Neuronal stem cell (in vitro differentiated cells): Measurements from ENCODE around the gene GPR32.

Source experiments
- DNase-seq: peaks from one replicate; pipeline ENCODE4 v3.0.0-alpha.2; 2013; ENCODE audit warnings: low spot score
- H2AFZ ChIP-seq: one replicate; pipeline ENCODE4 v1.6.1; 2013; ENCODE audit warnings: mild to moderate bottlenecking, low read length, inconsistent platforms
- H2AK5ac ChIP-seq: 2 replicates; pipeline ENCODE4 v1.6.1; 2013; ENCODE audit warnings: low read depth, mild to moderate bottlenecking, inconsistent platforms, low read length, moderate library complexity, mixed read lengths
- H2BK120ac ChIP-seq: 2 replicates; pipeline ENCODE4 v1.6.1; 2013; ENCODE audit warnings: low read depth, mild to moderate bottlenecking, inconsistent platforms, low read length, moderate library complexity, mixed read lengths
- H2BK12ac ChIP-seq: one replicate; pipeline ENCODE4 v1.6.1; 2013; ENCODE audit warnings: low read length, inconsistent platforms
- H2BK15ac ChIP-seq: 2 replicates; pipeline ENCODE4 v1.6.1; 2013; ENCODE audit warnings: mild to moderate bottlenecking, low read length, inconsistent platforms, mixed read lengths
- H2BK5ac ChIP-seq: one replicate; pipeline ENCODE4 v1.6.1; 2013; ENCODE audit warnings: inconsistent platforms, mild to moderate bottlenecking, low read length, moderate library complexity
- H3K14ac ChIP-seq: one replicate; pipeline ENCODE4 v1.6.1; 2013; ENCODE audit warnings: low read length, inconsistent platforms
- H3K18ac ChIP-seq: 2 replicates; pipeline ENCODE4 v1.6.1; 2013; ENCODE audit warnings: low read length, inconsistent platforms
- H3K23ac ChIP-seq: 2 replicates; pipeline ENCODE4 v1.6.1; 2013; ENCODE audit warnings: low read depth, mild to moderate bottlenecking, mixed read lengths, low read length, inconsistent platforms; ENCODE audit not compliant: poor library complexity
- H3K27ac ChIP-seq: replicated peaks from 3 replicates; pipeline ENCODE4 v1.5.1; 2013; ENCODE audit warnings: low read length, inconsistent platforms
- H3K27me3 ChIP-seq, 3 experiments: 2 replicates each; pipeline ENCODE4 v1.6.1; 2013; ENCODE audit warnings: low read length in 3 of 3, mild to moderate bottlenecking in 2 of 3, inconsistent platforms in 1 of 3, low read depth in 1 of 3, mixed read lengths in 1 of 3, moderate library complexity in 1 of 3; ENCODE audit not compliant: control insufficient read depth in 3 of 3, insufficient read depth in 3 of 3
- H3K36me3 ChIP-seq, 2 donors: replicated peaks in 1 of 2; 2 replicates each; pipeline ENCODE4 v1.6.1; 2013; ENCODE audit warnings: low read length in 2 of 2; ENCODE audit not compliant: control insufficient read depth in 2 of 2, insufficient read depth in 2 of 2
- H3K4ac ChIP-seq: 2 replicates; pipeline ENCODE4 v1.6.1; 2013; ENCODE audit warnings: inconsistent platforms, mild to moderate bottlenecking, low read length, moderate library complexity
- H3K4me1 ChIP-seq, 2 donors: 1 replicate in 1 of 2; 2 replicates in 1 of 2; pipeline ENCODE4 v1.6.1; 2013; ENCODE audit warnings: low read length in 2 of 2, low read depth in 1 of 2; ENCODE audit not compliant: control insufficient read depth in 2 of 2, insufficient read depth in 1 of 2
- H3K4me2 ChIP-seq: one replicate; pipeline ENCODE4 v1.6.1; 2013; ENCODE audit warnings: mild to moderate bottlenecking, low read length, inconsistent platforms; ENCODE audit not compliant: insufficient read depth, poor library complexity, severe bottlenecking
- H3K4me3 ChIP-seq, 2 donors: 2 replicates each; pipeline ENCODE4 v1.5.1; 2013; ENCODE audit warnings: low read length in 2 of 2, mild to moderate bottlenecking in 2 of 2, inconsistent platforms in 1 of 2, moderate library complexity in 1 of 2
- H3K79me1 ChIP-seq: one replicate; pipeline ENCODE4 v1.6.1; 2013; ENCODE audit warnings: low read depth, mild to moderate bottlenecking, inconsistent platforms, low read length, moderate library complexity
- H3K9ac ChIP-seq: one replicate; pipeline ENCODE4 v1.6.1; 2013; ENCODE audit warnings: mild to moderate bottlenecking, low read depth, low read length, inconsistent platforms; ENCODE audit not compliant: poor library complexity
- H3K9me3 ChIP-seq, 2 donors: replicated peaks in 1 of 2; 2 replicates each; pipeline versions ENCODE3 to v1.6.1; 2013; ENCODE audit warnings: low read length in 2 of 2, mild to moderate bottlenecking in 2 of 2, inconsistent platforms in 1 of 2, low read depth in 1 of 2, mixed read lengths in 1 of 2, moderate library complexity in 1 of 2; ENCODE audit not compliant: control insufficient read depth in 2 of 2, insufficient read depth in 1 of 2
- H4K8ac ChIP-seq: one replicate; pipeline ENCODE4 v1.6.1; 2013; ENCODE audit warnings: low read depth, mild to moderate bottlenecking, inconsistent platforms, low read length, moderate library complexity
- H4K91ac ChIP-seq: one replicate; pipeline ENCODE4 v1.6.1; 2013; ENCODE audit warnings: low read length, low read depth, mild to moderate bottlenecking, inconsistent platforms; ENCODE audit not compliant: poor library complexity
- WGBS, 2 donors: extraction: QIAGEN DNeasy Blood & Tissue Kit; methylation state at CpG; one replicate each; pipeline ENCODE4 v1.1.7; 2013; ENCODE audit warnings: missing lambda C conversion rate in 2 of 2, mixed read lengths in 1 of 2; ENCODE audit not compliant: insufficient read length in 2 of 2, insufficient replicate concordance in 1 of 2; ENCODE audit errors: extremely low coverage in 2 of 2; 5-methylcytosine and 5-hydroxymethylcytosine counted together

The GPR32 gene

GRCh38 chr19:50794876-50795663, 24.8 kb downstream of the GPR32 start:
- no peak overlapping the region for H3K14ac ChIP-seq
- H3K4me3 ChIP-seq: no peak overlapping the region
- no peak overlapping the region for H2AFZ ChIP-seq
- peaks cover 38 to 52% of the 10 kb centered on the region in 2 donors for H3K36me3 ChIP-seq
- WGBS, 2 donors: no CpG with 5 or more reads among the region's 18 CpGs
- no peak overlapping the region for H4K8ac ChIP-seq
- H3K23ac ChIP-seq: peak overlapping the region; percentile 71
- peaks cover 0 to 5% of the 10 kb centered on the region in 2 donors for H3K4me1 ChIP-seq
- H2BK12ac ChIP-seq: no peak overlapping the region
- no peak overlapping the region for H3K4me2 ChIP-seq
- no peak overlapping the region for H3K4ac ChIP-seq
- H3K79me1 ChIP-seq: peaks cover 6% of the 10 kb centered on the region
- no peak overlapping the region for H2BK5ac ChIP-seq
- no peak overlapping the region for H4K91ac ChIP-seq
- no peak overlapping the region for H2BK15ac ChIP-seq
- H3K27me3 ChIP-seq: no peaks in the 10 kb centered on the region
- no peak for DNase-seq
- no peak overlapping the region for H2AK5ac ChIP-seq
- peak overlapping the region; percentile 16 for H3K18ac ChIP-seq
- H3K9ac ChIP-seq: peak overlapping the region; percentile 66
- no peak overlapping the region for H2BK120ac ChIP-seq
- peaks cover 0 to 2% of the 10 kb centered on the region in 2 donors for H3K9me3 ChIP-seq
- H3K27ac ChIP-seq: peak overlapping the region; percentile 55

- H3K23ac ChIP-seq: peak overlapping the region; percentile 8
- H2AK5ac ChIP-seq: no peak overlapping the region
- H2BK5ac ChIP-seq: no peak overlapping the region
- H2AFZ ChIP-seq: no peak overlapping the region
- no peak for DNase-seq
- H3K14ac ChIP-seq: no peak overlapping the region
- peaks cover 40 to 58% of the 10 kb centered on the region in 2 donors for H3K36me3 ChIP-seq
- H3K4me1 ChIP-seq: peaks cover 0 to 5% of the 10 kb centered on the region in 2 donors
- no peak overlapping the region for H3K4ac ChIP-seq
- no peak overlapping the region for H3K18ac ChIP-seq
- H2BK15ac ChIP-seq: no peak overlapping the region
- no peak overlapping the region for H3K27ac ChIP-seq
- no peak overlapping the region for H4K91ac ChIP-seq
- no peak overlapping the region for H4K8ac ChIP-seq
- H3K4me3 ChIP-seq: no peak overlapping the region
- H3K9ac ChIP-seq: no peak overlapping the region
- peaks cover 0 to 2% of the 10 kb centered on the region in 2 donors for H3K9me3 ChIP-seq
- H2BK12ac ChIP-seq: no peak overlapping the region
- H3K79me1 ChIP-seq: peaks cover 6% of the 10 kb centered on the region
- no peak overlapping the region for H2BK120ac ChIP-seq
- no peaks in the 10 kb centered on the region for H3K27me3 ChIP-seq
- WGBS, 2 donors: no CpG with 5 or more reads among the region's 4 CpGs
- no peak overlapping the region for H3K4me2 ChIP-seq
Measured at GRCh38 chr19:50795664-50796073, 25.4 kb downstream of the GPR32 start.

- DNase-seq: no peak
- Histone ChIP-seq H3K14ac (no peak overlapping the region), H2AK5ac (no peak overlapping the region), H3K27me3 (no peaks in the 10 kb centered on the region), H3K4me3 (no peak overlapping the region), H2BK12ac (no peak overlapping the region), H3K36me3 (peaks cover 43 to 63% of the 10 kb centered on the region in 2 donors), H2AFZ (no peak overlapping the region), H3K27ac (no peak overlapping the region), H3K23ac (peak overlapping the region; percentile 62), H3K4ac (no peak overlapping the region), H3K79me1 (peaks cover 8% of the 10 kb centered on the region), H4K8ac (no peak overlapping the region), H3K9me3 (peaks cover 0 to 2% of the 10 kb centered on the region in 2 donors), H2BK15ac (no peak overlapping the region), H3K9ac (no peak overlapping the region), H4K91ac (no peak overlapping the region), H3K4me2 (no peak overlapping the region), H3K4me1 (peaks cover 0 to 5% of the 10 kb centered on the region in 2 donors), H3K18ac (no peak overlapping the region), H2BK120ac (no peak overlapping the region), H2BK5ac (no peak overlapping the region)
- WGBS, 2 donors: no CpG with 5 or more reads among the region's 9 CpGs
Measured at GRCh38 chr19:50796128-50796633, 25.9 kb downstream of the GPR32 start.

GRCh38 chr19:50796634-50797428, 26.6 kb downstream of the GPR32 start:
- peaks cover 42 to 66% of the 10 kb centered on the region in 2 donors for H3K36me3 ChIP-seq

More at GRCh38 chr19:50796634-50797428, 26.6 kb downstream of the GPR32 start:
- no peak for DNase-seq
- H3K23ac ChIP-seq: no peak overlapping the region
- no peak overlapping the region for H2AK5ac ChIP-seq
- peaks cover 0 to 2% of the 10 kb centered on the region in 2 donors for H3K9me3 ChIP-seq
- no peak overlapping the region for H3K18ac ChIP-seq
- peaks cover 0 to 5% of the 10 kb centered on the region in 2 donors for H3K4me1 ChIP-seq
- no peak overlapping the region for H2BK12ac ChIP-seq
- H3K4me2 ChIP-seq: no peak overlapping the region
- no peak overlapping the region for H3K4me3 ChIP-seq
- no peak overlapping the region for H2BK120ac ChIP-seq
- peak overlapping the region; percentile 7 for H4K8ac ChIP-seq
- no peak overlapping the region for H2BK15ac ChIP-seq
- H2AFZ ChIP-seq: no peak overlapping the region
- no peak overlapping the region for H3K27ac ChIP-seq
- H4K91ac ChIP-seq: no peak overlapping the region
- H3K9ac ChIP-seq: no peak overlapping the region
- H3K27me3 ChIP-seq: no peaks in the 10 kb centered on the region
- peaks cover 7% of the 10 kb centered on the region for H3K79me1 ChIP-seq
- H3K4ac ChIP-seq: no peak overlapping the region
- H3K14ac ChIP-seq: no peak overlapping the region
- no CpG with 5 or more reads among the region's 8 CpGs for WGBS, 2 donors
- H2BK5ac ChIP-seq: no peak overlapping the region
